T-cell (primary cell): ENCODE data around the gene TXNRD3. TPM values are rescaled to one million over a fixed set of nuclear protein-coding genes. Genes with fewer than 3 reads are reported as not detected.
A peak's percentile ranks its signal among the peaks of the same experiment; 100 is the strongest.

Source experiments
- ATAC-seq, 4 experiments: fragments of 200-7000 bp in 3 of 4; fragments of 150-1000 bp in 1 of 4; cut with Tn5 transposase; replicated peaks in 1 of 4; 1 replicate in 3 of 4; 2 replicates in 1 of 4; pipeline ENCODE4 v1.10.0; 2021; ENCODE audit warnings: moderate library complexity in 3 of 4, mild to moderate bottlenecking in 2 of 4, moderate number of reproducible peaks in 1 of 4
- CTCF ChIA-PET, 2 donors: fragments of 300-600 bp; sonication (Branson Sonifier 250); formaldehyde crosslinking; loops; one replicate each; lab custom pipeline; 2022; ENCODE audit warnings: antibody characterized with exemption in 2 of 2; lab: Charles Lee
- POLR2A ChIA-PET, 2 donors: fragments of 300-600 bp; sonication (Branson Sonifier 250); formaldehyde crosslinking; loops; one replicate each; lab custom pipeline; 2022; ENCODE audit warnings: antibody characterized with exemption in 2 of 2; lab: Charles Lee
- DNase-seq, 35 experiments: peaks; one replicate each; pipeline versions ENCODE4 v3.0.0 to v3.0.0-alpha.2; 2013 to 2023
- H3K27ac ChIP-seq: one replicate; pipeline ENCODE4 v1.5.1; 2013; ENCODE audit warnings: low read length
- H3K27me3 ChIP-seq, 2 experiments: replicated peaks in 1 of 2; 1 replicate in 1 of 2; 2 replicates in 1 of 2; pipeline versions ENCODE4 v1.6.1 to v1.7.0; 2013; ENCODE audit warnings: low read length in 1 of 2, mixed read lengths in 1 of 2; ENCODE audit not compliant: control insufficient read depth in 2 of 2, insufficient read depth in 2 of 2; ENCODE audit errors: extremely low read depth in 1 of 2
- H3K36me3 ChIP-seq, 2 donors: 1 replicate in 1 of 2; 2 replicates in 1 of 2; pipeline versions ENCODE4 v1.6.1 to v1.7.0; 2013; ENCODE audit warnings: low read length in 1 of 2; ENCODE audit not compliant: control insufficient read depth in 2 of 2, insufficient read depth in 1 of 2; ENCODE audit errors: extremely low read depth in 1 of 2
- H3K4me1 ChIP-seq, 2 experiments: 1 replicate in 1 of 2; 2 replicates in 1 of 2; pipeline versions ENCODE4 v1.6.1 to v1.7.0; 2013; ENCODE audit warnings: low read length in 2 of 2, mixed read lengths in 1 of 2; ENCODE audit not compliant: insufficient read depth in 2 of 2, control insufficient read depth in 1 of 2; ENCODE audit errors: extremely low read depth in 1 of 2
- H3K4me3 ChIP-seq, 2 donors: 1 replicate in 1 of 2; 2 replicates in 1 of 2; pipeline versions ENCODE4 v1.5.1 to v1.7.0; 2013; ENCODE audit warnings: mild to moderate bottlenecking in 2 of 2, low read length in 1 of 2, moderate library complexity in 1 of 2; ENCODE audit not compliant: control insufficient read depth in 1 of 2; ENCODE audit errors: extremely low read depth in 1 of 2
- H3K9me3 ChIP-seq: 2 replicates; pipeline ENCODE4 v1.7.0; 2013
- H3K27ac Mint-ChIP-seq, 2 donors: one replicate each; pipeline ENCODE4 v1.8.0; 2020 to 2021; ENCODE audit warnings: mild to moderate bottlenecking in 2 of 2, mixed read lengths in 2 of 2
- H3K27me3 Mint-ChIP-seq, 2 donors: one replicate each; pipeline ENCODE4 v1.8.0; 2021 to 2022; ENCODE audit warnings: mixed read lengths in 2 of 2
- H3K36me3 Mint-ChIP-seq: one replicate; pipeline ENCODE4 v1.8.0; 2021; ENCODE audit warnings: mixed read lengths
- H3K4me1 Mint-ChIP-seq, 3 donors: one replicate each; pipeline ENCODE4 v1.8.0; 2020 to 2022; ENCODE audit warnings: mixed read lengths in 3 of 3, mild to moderate bottlenecking in 1 of 3
- H3K4me3 Mint-ChIP-seq, 3 donors: one replicate each; pipeline ENCODE4 v1.8.0; 2020 to 2022; ENCODE audit warnings: mild to moderate bottlenecking in 3 of 3, mixed read lengths in 3 of 3, moderate library complexity in 3 of 3
- H3K9me3 Mint-ChIP-seq, 3 donors: one replicate each; pipeline ENCODE4 v1.8.0; 2020 to 2022; ENCODE audit warnings: mixed read lengths in 3 of 3
- WGBS: methylation state at CpG from one replicate; pipeline ENCODE4 v1.1.5; 2013; ENCODE audit warnings: missing lambda C conversion rate; ENCODE audit not compliant: insufficient coverage; 5-methylcytosine and 5-hydroxymethylcytosine counted together
- total RNA-seq, 35 experiments: library from RNA in 6 of 35; stranded (reverse) in 6 of 35; fragments of 120-200 nt in 1 of 35; gene quantifications; one replicate each; pipeline versions ENCODE4 v1.2.1 to v1.2.4 and lab custom pipeline; 2013 to 2026

The TXNRD3 gene
- total RNA-seq: 1 to 10 TPM; 2.0 to 4.8 (median 4.0) TPM
- 4.6 TPM for total RNA-seq (2013)
- total RNA-seq (lab: John Stamatoyannopoulos, UW): 0.78 to 5.9 (median 3.1) reads per million in 29 experiments

- under 1% methylated on average over 96 of the region's 102 CpGs for WGBS
- Histone ChIP-seq H3K9me3 (no peaks in the 10 kb centered on the region), H3K27ac (no peak within 1 kb of the TSS), H3K36me3 (no peaks in the 10 kb centered on the region), H3K4me3 (peak within 1 kb of the TSS; percentile 42 to 73), H3K4me1 (peaks cover 0 to 3% of the 10 kb centered on the region in 2 experiments), H3K27me3 (peaks cover 0 to 31% of the 10 kb centered on the region in 2 experiments)
- ATAC-seq (peak; percentile 90 to 95 (median 93)), DNase-seq (peak in 34 of 35 experiments; percentile 34 to 80 (median 63))
- H3K9me3 Mint-ChIP-seq: no peaks in the 10 kb centered on the region
- H3K27me3 Mint-ChIP-seq: peaks cover 0 to 43% of the 10 kb centered on the region in 2 donors
- CTCF ChIA-PET: interaction anchor here (0.6 to 0.9 kb wide), 2 partner anchors 18 to 138 kb away, joined by 3 read pairs; no protein-coding TSS in a partner anchor
- POLR2A ChIA-PET: no interaction called here
- peak within 1 kb of the TSS; percentile 80 to 88 (median 83) for H3K4me3 Mint-ChIP-seq
- H3K36me3 Mint-ChIP-seq: no peaks in the 10 kb centered on the region
- H3K4me1 Mint-ChIP-seq: peaks cover 0 to 9% (median 6%) of the 10 kb centered on the region in 3 donors
- peak within 1 kb of the TSS in 1 of 2 donors; percentile 68 for H3K27ac Mint-ChIP-seq
Observed at GRCh38 chr3:126654571-126655383, at the start of gene TXNRD3. TSS of gene TXNRD3 (minus strand) at chr3:126655124.

- WGBS: 7% methylated on average over 68 of the region's 69 CpGs
- peaks cover 0 to 9% of the 10 kb centered on the region in 2 experiments for H3K27me3 ChIP-seq
- peak within 1 kb of the TSS; percentile 22 for H3K27ac ChIP-seq
- H3K36me3 Mint-ChIP-seq: peaks cover 6% of the 10 kb centered on the region
- no peaks in the 10 kb centered on the region for H3K9me3 ChIP-seq
- ChIA-PET POLR2A (no interaction called here), CTCF (interaction anchor here in 1 of 2 donors (0.7 kb wide), 1 partner anchor 844 kb away, joined by 3 read pairs; no protein-coding TSS in a partner anchor)
- peaks cover 20 to 24% (median 23%) of the 10 kb centered on the region in 3 donors for H3K4me1 Mint-ChIP-seq
- DNase-seq (peak; percentile 73 to 99 (median 93)), ATAC-seq (peak; percentile 94 to 96 (median 96))
- H3K4me1 ChIP-seq: peaks cover 0 to 15% of the 10 kb centered on the region in 2 experiments
- peak within 1 kb of the TSS; percentile 75 to 81 for H3K4me3 ChIP-seq
- no peaks in the 10 kb centered on the region for H3K9me3 Mint-ChIP-seq
- H3K27ac Mint-ChIP-seq: peak within 1 kb of the TSS; percentile 60 to 86
- no peaks in the 10 kb centered on the region for H3K36me3 ChIP-seq
- H3K27me3 Mint-ChIP-seq: peaks cover 18 to 33% of the 10 kb centered on the region in 2 donors
- H3K4me3 Mint-ChIP-seq: peak within 1 kb of the TSS; percentile 95 to 98 (median 97)
Observed at GRCh38 chr3:126703512-126704493, 48.9 kb upstream of the TXNRD3 start, which contains the start of gene CHCHD6. TSS of gene CHCHD6 (plus strand) at chr3:126704240. CDS start at chr3:126704313, 73 bp downstream.

DNA sequence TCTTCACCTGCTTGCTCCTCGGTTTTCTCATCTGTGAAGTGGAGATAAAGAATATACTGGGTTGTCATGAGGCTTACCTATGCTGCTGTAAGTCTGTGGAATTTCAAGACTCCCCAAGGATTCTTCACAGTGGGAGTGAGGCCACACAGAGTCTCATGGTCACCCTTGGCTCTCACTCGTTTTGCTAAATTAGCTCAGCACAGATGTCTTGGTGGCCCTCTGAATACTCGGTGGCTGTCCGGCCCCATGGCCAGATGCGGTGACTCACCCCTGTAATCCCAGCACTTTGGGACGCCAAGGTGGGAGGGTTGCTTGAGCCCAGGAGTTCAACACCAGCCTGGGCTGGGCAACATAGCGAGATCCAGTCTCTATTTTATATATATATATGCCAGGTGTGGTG, 44.1 kb upstream of the TXNRD3 start:
- Histone ChIP-seq H3K27ac (no peak overlapping the region), H3K27me3 (peaks cover 0 to 13% of the 10 kb centered on the region in 2 experiments), H3K9me3 (no peaks in the 10 kb centered on the region), H3K4me1 (peaks cover 0 to 7% of the 10 kb centered on the region in 2 experiments), H3K4me3 (no peak overlapping the region), H3K36me3 (no peaks in the 10 kb centered on the region)
- H3K27me3 Mint-ChIP-seq: peaks cover 52 to 65% of the 10 kb centered on the region in 2 donors
- DNase-seq: no peak
- CTCF ChIA-PET: interaction anchor here in 1 of 2 donors (0.6 kb wide), 1 partner anchor 1455 kb away, joined by 5 read pairs; no protein-coding TSS in a partner anchor
- 61% methylated on average over 3 of the region's 7 CpGs for WGBS
- ATAC-seq: no peak
- peaks cover 7 to 9% (median 9%) of the 10 kb centered on the region in 3 donors for H3K4me1 Mint-ChIP-seq
- no peaks in the 10 kb centered on the region for H3K9me3 Mint-ChIP-seq
- H3K4me3 Mint-ChIP-seq: no peak overlapping the region
- no peaks in the 10 kb centered on the region for H3K36me3 Mint-ChIP-seq
- no peak overlapping the region for H3K27ac Mint-ChIP-seq
- POLR2A ChIA-PET: no interaction called here

DNA sequence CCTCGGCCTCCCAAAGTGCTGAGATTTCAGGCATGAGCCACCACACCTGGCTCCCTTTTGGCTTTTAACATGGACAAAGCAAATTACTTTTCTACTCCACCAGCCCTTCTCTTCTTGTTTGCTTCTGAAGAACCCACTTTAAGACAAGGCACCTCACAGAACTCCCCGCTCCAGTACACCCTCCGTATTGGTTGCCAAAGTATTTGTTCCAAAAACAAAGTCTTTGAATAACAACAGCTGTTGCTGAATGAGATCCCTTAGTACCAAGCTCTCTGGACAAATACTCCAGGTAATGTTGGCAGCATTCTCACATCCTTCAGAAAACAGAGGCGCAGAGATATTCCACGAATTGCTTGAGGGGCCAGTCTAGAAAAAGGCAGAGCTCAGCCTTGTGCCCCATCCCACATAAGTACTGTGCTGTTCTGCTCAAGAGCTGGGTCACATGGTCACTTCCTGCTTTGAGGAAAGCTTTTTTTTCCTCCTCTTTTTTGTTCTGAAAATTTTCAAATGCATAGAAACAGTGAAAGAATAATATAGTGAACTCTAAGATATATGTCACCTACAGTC, 41.9 kb upstream of the TXNRD3 start:
- 82% methylated on average over 5 of the region's 5 CpGs for WGBS
- no peaks in the 10 kb centered on the region for H3K36me3 ChIP-seq
- H3K4me1 ChIP-seq: no peaks in the 10 kb centered on the region
- Mint-ChIP-seq H3K9me3 (no peaks in the 10 kb centered on the region), H3K4me3 (no peak overlapping the region), H3K4me1 (no peaks in the 10 kb centered on the region), H3K27me3 (peaks cover 62 to 71% of the 10 kb centered on the region in 2 donors), H3K27ac (no peak overlapping the region), H3K36me3 (no peaks in the 10 kb centered on the region)
- H3K9me3 ChIP-seq: no peaks in the 10 kb centered on the region
- no peak overlapping the region for H3K27ac ChIP-seq
- CTCF ChIA-PET: no interaction called here
- POLR2A ChIA-PET: no interaction called here
- no peak for ATAC-seq
- H3K27me3 ChIP-seq: peaks cover 0 to 21% of the 10 kb centered on the region in 2 experiments
- no peak for DNase-seq
- H3K4me3 ChIP-seq: no peak overlapping the region

DNA sequence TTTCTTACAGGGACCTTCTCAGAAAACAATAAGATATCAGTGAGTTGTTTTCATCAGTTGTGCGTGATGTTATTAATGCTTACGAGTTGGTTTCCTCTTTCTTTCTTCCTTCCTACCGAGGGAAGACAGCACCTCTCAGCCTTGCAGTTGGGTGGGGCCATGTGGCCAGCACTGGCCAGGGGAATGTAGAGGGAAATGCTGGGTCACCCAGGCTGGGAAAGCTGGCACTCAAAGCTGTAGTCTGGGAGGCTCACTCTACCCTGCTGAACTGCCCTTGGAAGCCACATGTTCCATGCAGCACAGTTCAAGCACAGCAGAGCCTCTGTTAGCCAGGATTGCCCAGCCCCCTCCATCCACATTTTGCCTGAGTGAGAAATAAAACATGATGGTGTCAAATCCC, 39.0 kb upstream of the TXNRD3 start:
- H3K27ac Mint-ChIP-seq: no peak overlapping the region
- no peak overlapping the region for H3K4me3 Mint-ChIP-seq
- Histone ChIP-seq H3K9me3 (no peaks in the 10 kb centered on the region), H3K27me3 (peaks cover 0 to 16% of the 10 kb centered on the region in 2 experiments), H3K4me3 (no peak overlapping the region), H3K4me1 (no peaks in the 10 kb centered on the region), H3K36me3 (no peaks in the 10 kb centered on the region), H3K27ac (no peak overlapping the region)
- no peaks in the 10 kb centered on the region for H3K36me3 Mint-ChIP-seq
- DNase-seq (no peak), ATAC-seq (no peak)
- H3K4me1 Mint-ChIP-seq: no peaks in the 10 kb centered on the region
- peaks cover 58 to 60% of the 10 kb centered on the region in 2 donors for H3K27me3 Mint-ChIP-seq
- ChIA-PET POLR2A (no interaction called here), CTCF (no interaction called here)
- no CpG with 5 or more reads among the region's 3 CpGs for WGBS
- no peaks in the 10 kb centered on the region for H3K9me3 Mint-ChIP-seq
